ENCODE data around the gene SLC25A43.

Gene SLC25A43

DNA sequence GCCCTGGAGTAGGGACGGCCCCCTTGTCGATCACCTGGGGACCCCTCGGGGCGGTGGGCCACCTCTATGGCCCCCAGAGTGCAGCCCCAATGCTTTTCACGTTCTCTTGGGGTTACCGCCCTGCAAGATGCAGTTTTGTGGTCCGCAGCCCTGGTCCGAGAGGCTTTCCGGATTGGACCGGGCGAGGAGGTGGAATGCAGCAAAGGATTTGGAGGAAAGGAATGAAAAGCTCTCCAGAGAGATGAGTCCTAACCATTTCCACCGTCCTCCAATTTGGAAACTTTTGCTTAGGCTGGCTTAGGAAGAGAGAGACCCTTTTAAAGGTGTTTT is 601 bp downstream of the SLC25A43 start:
- TF ChIP-seq EP300 (IDR thresholded peaks at IDR 0.05; ENCODE audit: borderline replicate concordance) (no peak), YY1 (IDR thresholded peaks at IDR 0.05; ENCODE audit: low read depth) (no peak), FOXM1 (IDR thresholded peaks at IDR 0.05; ENCODE audit: borderline replicate concordance, low read depth) (no peak), CREB1 (IDR thresholded peaks at IDR 0.05; ENCODE audit: low read depth) (no peak), TEAD4 (IDR thresholded peaks at IDR 0.05) (no peak), RAD21 (IDR thresholded peaks at IDR 0.05; ENCODE audit: low read depth) (no peak), EGR1 (IDR thresholded peaks at IDR 0.05) (no peak), NFIC (IDR thresholded peaks at IDR 0.05) (no peak), TAF1 (IDR thresholded peaks at IDR 0.05; ENCODE audit: low read depth) (no peak), CEBPB (IDR thresholded peaks at IDR 0.05) (no peak), ZBTB7A (IDR thresholded peaks at IDR 0.05; ENCODE audit: low read depth) (no peak), TCF12 (IDR thresholded peaks at IDR 0.05; ENCODE audit: low read depth) (no peak), REST (IDR thresholded peaks at IDR 0.05; ENCODE audit: low read depth) (no peak)
- TF ChIP-seq, protein P1, sequence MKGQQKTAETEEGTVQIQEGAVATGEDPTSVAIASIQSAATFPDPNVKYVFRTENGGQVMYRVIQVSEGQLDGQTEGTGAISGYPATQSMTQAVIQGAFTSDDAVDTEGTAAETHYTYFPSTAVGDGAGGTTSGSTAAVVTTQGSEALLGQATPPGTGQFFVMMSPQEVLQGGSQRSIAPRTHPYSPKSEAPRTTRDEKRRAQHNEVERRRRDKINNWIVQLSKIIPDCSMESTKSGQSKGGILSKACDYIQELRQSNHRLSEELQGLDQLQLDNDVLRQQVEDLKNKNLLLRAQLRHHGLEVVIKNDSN (IDR thresholded peaks at IDR 0.05): no peak
- TF ChIP-seq, protein P2, sequence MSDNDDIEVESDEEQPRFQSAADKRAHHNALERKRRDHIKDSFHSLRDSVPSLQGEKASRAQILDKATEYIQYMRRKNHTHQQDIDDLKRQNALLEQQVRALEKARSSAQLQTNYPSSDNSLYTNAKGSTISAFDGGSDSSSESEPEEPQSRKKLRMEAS (IDR thresholded peaks at IDR 0.05): no peak

DNA sequence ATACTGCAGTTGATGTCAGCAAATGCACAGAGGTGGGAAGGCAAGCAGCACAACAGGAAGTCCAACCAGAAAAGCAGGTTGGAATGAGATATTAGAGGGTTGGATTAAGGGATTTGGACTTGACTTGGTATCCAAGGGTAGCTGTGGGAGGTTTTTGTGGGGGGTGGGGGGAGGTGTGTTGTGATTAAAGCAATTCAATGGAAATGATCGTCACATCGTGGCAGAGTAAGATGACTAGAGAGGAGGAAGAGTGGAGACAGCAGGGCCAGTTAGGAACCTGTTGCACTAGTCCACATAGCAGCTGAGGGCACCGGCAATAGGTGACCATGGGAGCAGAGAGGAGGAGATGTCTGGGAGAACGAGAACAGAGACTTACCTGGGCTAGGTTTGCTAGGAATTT is 2.4 kb downstream of the SLC25A43 start:
- TF ChIP-seq ZBTB7A (IDR thresholded peaks at IDR 0.05; ENCODE audit: low read depth) (no peak), EP300 (IDR thresholded peaks at IDR 0.05; ENCODE audit: borderline replicate concordance) (no peak), TEAD4 (IDR thresholded peaks at IDR 0.05) (no peak), NFIC (IDR thresholded peaks at IDR 0.05) (no peak), TCF12 (IDR thresholded peaks at IDR 0.05; ENCODE audit: low read depth) (no peak)

GRCh38 chrX:119402588-119402987 is 3.5 kb downstream of the SLC25A43 start:
- TF ChIP-seq, protein P2 (IDR thresholded peaks at IDR 0.05): no peak
- TF ChIP-seq ZBTB7A (IDR thresholded peaks at IDR 0.05; ENCODE audit: low read depth): no peak
- no peak for TF ChIP-seq EGR1 (IDR thresholded peaks at IDR 0.05)
- no peak for TF ChIP-seq TAF1 (IDR thresholded peaks at IDR 0.05; ENCODE audit: low read depth)
- no peak for TF ChIP-seq NFIC (IDR thresholded peaks at IDR 0.05)
- no peak for TF ChIP-seq EP300 (IDR thresholded peaks at IDR 0.05; ENCODE audit: borderline replicate concordance)
- TF ChIP-seq, protein P1 (IDR thresholded peaks at IDR 0.05): no peak
- TF ChIP-seq CREB1 (IDR thresholded peaks at IDR 0.05; ENCODE audit: low read depth): no peak
- TF ChIP-seq RAD21 (IDR thresholded peaks at IDR 0.05; ENCODE audit: low read depth): no peak
- no peak for TF ChIP-seq YY1 (IDR thresholded peaks at IDR 0.05; ENCODE audit: low read depth)

GRCh38 chrX:119406776-119407175 is 7.6 kb downstream of the SLC25A43 start:
- no peak for TF ChIP-seq REST (IDR thresholded peaks at IDR 0.05; ENCODE audit: low read depth)
- TF ChIP-seq, protein P2 (IDR thresholded peaks at IDR 0.05): no peak

GRCh38 chrX:119407681-119408080 is 8.5 kb downstream of the SLC25A43 start:
- no peak for TF ChIP-seq RAD21 (IDR thresholded peaks at IDR 0.05; ENCODE audit: low read depth)
- TF ChIP-seq, protein P1 (IDR thresholded peaks at IDR 0.05): no peak
- TF ChIP-seq, protein P2 (IDR thresholded peaks at IDR 0.05): no peak
- no peak for TF ChIP-seq TCF12 (IDR thresholded peaks at IDR 0.05; ENCODE audit: low read depth)
- TF ChIP-seq YY1 (IDR thresholded peaks at IDR 0.05; ENCODE audit: low read depth): no peak
- no peak for TF ChIP-seq EGR1 (IDR thresholded peaks at IDR 0.05)
- no peak for TF ChIP-seq CEBPB (IDR thresholded peaks at IDR 0.05)
- TF ChIP-seq EP300 (IDR thresholded peaks at IDR 0.05; ENCODE audit: borderline replicate concordance): no peak
- no peak for TF ChIP-seq NFIC (IDR thresholded peaks at IDR 0.05)
- TF ChIP-seq REST (IDR thresholded peaks at IDR 0.05; ENCODE audit: low read depth): no peak
- TF ChIP-seq TAF1 (IDR thresholded peaks at IDR 0.05; ENCODE audit: low read depth): no peak
- no peak for TF ChIP-seq TEAD4 (IDR thresholded peaks at IDR 0.05)
- no peak for TF ChIP-seq ZBTB7A (IDR thresholded peaks at IDR 0.05; ENCODE audit: low read depth)
- TF ChIP-seq CREB1 (IDR thresholded peaks at IDR 0.05; ENCODE audit: low read depth): no peak
- no peak for TF ChIP-seq FOXM1 (IDR thresholded peaks at IDR 0.05; ENCODE audit: borderline replicate concordance, low read depth)

All from Ishikawa (cell line).